Calu3 (cell line): ENCODE results near the gene UFM1. TPM values are rescaled to one million over a fixed set of nuclear protein-coding genes. Genes with fewer than 3 reads are reported as not detected.

ENCODE experiments used
- BruUV-seq: library from RNA; stranded (reverse); fragments of 400-500 nt; replicated peaks from 2 replicates; lab custom pipeline; 2021; lab: Mats Ljungman, UMichigan
- CTCF ChIA-PET: fragments of 300-600 bp; sonication (Branson Sonifier 250); formaldehyde crosslinking; loops from one replicate; lab custom pipeline; 2022; ENCODE audit warnings: antibody characterized with exemption; lab: Charles Lee
- DNase-seq: peaks from one replicate; pipeline ENCODE4 v3.0.0; 2022
- H3K27ac Mint-ChIP-seq: one replicate; pipeline ENCODE4 v1.8.0; 2022; ENCODE audit warnings: mixed read lengths; ENCODE audit not compliant: unreplicated experiment
- H3K27me3 Mint-ChIP-seq: one replicate; pipeline ENCODE4 v1.8.0; 2022; ENCODE audit warnings: mixed read lengths; ENCODE audit not compliant: unreplicated experiment
- H3K36me3 Mint-ChIP-seq: one replicate; pipeline ENCODE4 v1.8.0; 2022; ENCODE audit warnings: mild to moderate bottlenecking, moderate library complexity, mixed read lengths; ENCODE audit not compliant: insufficient read depth, unreplicated experiment
- H3K4me1 Mint-ChIP-seq: one replicate; pipeline ENCODE4 v1.8.0; 2022; ENCODE audit warnings: mild to moderate bottlenecking, low read depth, mixed read lengths; ENCODE audit not compliant: unreplicated experiment
- H3K4me3 Mint-ChIP-seq: one replicate; pipeline ENCODE4 v1.8.0; 2022; ENCODE audit warnings: mild to moderate bottlenecking, low read depth, moderate library complexity, mixed read lengths; ENCODE audit not compliant: unreplicated experiment
- H3K9me3 Mint-ChIP-seq: one replicate; pipeline ENCODE4 v1.8.0; 2022; ENCODE audit warnings: low read depth, mixed read lengths; ENCODE audit not compliant: unreplicated experiment
- CTCF ChIP-seq: fragments of 200-600 bp; IDR thresholded peaks from one replicate; pipeline ENCODE4 v1.8.0; 2022; ENCODE audit warnings: antibody characterized with exemption; ENCODE audit not compliant: unreplicated experiment
- intact Hi-C: fragments of 100-400 bp; cut with micrococcal nuclease; formaldehyde crosslinking; loops from one replicate; pipeline ENCODE4 v1.10.0; 2022; ENCODE audit not compliant: unreplicated experiment
- total RNA-seq: library from RNA; stranded (reverse); gene quantifications from 2 replicates; pipeline ENCODE4 v1.2.3, GENCODE V29; 2022

UFM1 gene
- total RNA-seq, 1 experiment from 2014 or later: 40.1 TPM

GRCh38 chr13:38376546-38376945 is 26.9 kb downstream of the UFM1 start:
- TF ChIP-seq CTCF: no peak
- BruUV-seq: no TSS peak
- CTCF ChIA-PET: no interaction called here

GRCh38 chr13:38381890-38382289 is 32.2 kb downstream of the UFM1 start:
- intact Hi-C loops: no loop called here
- no peak overlapping the region for H3K4me3 Mint-ChIP-seq
- no peaks in the 10 kb centered on the region for H3K36me3 Mint-ChIP-seq
- H3K9me3 Mint-ChIP-seq: no peaks in the 10 kb centered on the region
- H3K4me1 Mint-ChIP-seq: no peaks in the 10 kb centered on the region
- DNase-seq: no peak
- no TSS peak for BruUV-seq
- no peak for TF ChIP-seq CTCF
- H3K27ac Mint-ChIP-seq: no peak overlapping the region
- CTCF ChIA-PET: no interaction called here
- H3K27me3 Mint-ChIP-seq: no peaks in the 10 kb centered on the region

More at GRCh38 chr13:38376546-38376945, 26.9 kb downstream of the UFM1 start:
- intact Hi-C loops: no loop called here
- Mint-ChIP-seq H3K27ac (no peak overlapping the region), H3K9me3 (no peaks in the 10 kb centered on the region), H3K4me3 (no peak overlapping the region), H3K36me3 (no peaks in the 10 kb centered on the region), H3K27me3 (no peaks in the 10 kb centered on the region), H3K4me1 (no peaks in the 10 kb centered on the region)
- DNase-seq: no peak

- Mint-ChIP-seq H3K4me3 (no peak overlapping the region), H3K27ac (no peak overlapping the region), H3K27me3 (no peaks in the 10 kb centered on the region), H3K36me3 (no peaks in the 10 kb centered on the region), H3K9me3 (no peaks in the 10 kb centered on the region), H3K4me1 (no peaks in the 10 kb centered on the region)
- no peak for DNase-seq
- no peak for TF ChIP-seq CTCF
- CTCF ChIA-PET: no interaction called here
- intact Hi-C loops: no loop called here
- BruUV-seq: no TSS peak
Measured at GRCh38 chr13:38382946-38383345, 33.3 kb downstream of the UFM1 start.

- no TSS peak for BruUV-seq
- Mint-ChIP-seq H3K36me3 (no peaks in the 10 kb centered on the region), H3K4me1 (no peaks in the 10 kb centered on the region), H3K4me3 (no peak overlapping the region), H3K9me3 (no peaks in the 10 kb centered on the region), H3K27me3 (no peaks in the 10 kb centered on the region), H3K27ac (no peak overlapping the region)
- no peak for TF ChIP-seq CTCF
- intact Hi-C loops: no loop called here
- DNase-seq: no peak
- CTCF ChIA-PET: no interaction called here
Measured at GRCh38 chr13:38384171-38384570, 34.5 kb downstream of the UFM1 start.
